COLO668 (cell line): ENCODE results near the gene THAP3.
"Not testable (repeated sequence)": the region's sequence is repeated elsewhere in the genome, so short reads cannot be mapped to it uniquely, and the experiment has no call there.

Experiments
- DNase-seq: peaks from one replicate; lab custom pipeline; 2025; ENCODE audit not compliant: unreplicated experiment; lab: John Stamatoyannopoulos, UW

Gene THAP3

DNA sequence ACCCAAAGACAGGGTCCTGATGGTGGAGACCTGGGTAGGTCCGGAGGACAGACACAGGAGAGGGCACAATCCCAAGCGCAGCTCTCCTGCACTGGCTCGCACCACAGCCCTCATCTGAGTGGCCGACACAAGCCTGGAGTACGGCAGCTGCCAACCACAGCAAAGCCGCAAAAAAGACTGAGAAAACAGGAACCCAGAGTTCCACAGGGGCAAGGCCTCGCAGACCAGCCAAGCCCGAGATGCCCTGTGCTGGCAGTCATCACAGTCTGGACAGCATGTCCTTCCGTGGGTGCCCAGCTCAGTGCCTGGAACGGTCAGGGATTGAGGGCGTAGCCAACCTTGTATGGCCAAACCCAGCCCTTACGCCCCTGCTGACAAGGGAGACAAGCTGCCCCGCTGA, 33.4 kb upstream of the THAP3 start:
- no peak for DNase-seq

DNA sequence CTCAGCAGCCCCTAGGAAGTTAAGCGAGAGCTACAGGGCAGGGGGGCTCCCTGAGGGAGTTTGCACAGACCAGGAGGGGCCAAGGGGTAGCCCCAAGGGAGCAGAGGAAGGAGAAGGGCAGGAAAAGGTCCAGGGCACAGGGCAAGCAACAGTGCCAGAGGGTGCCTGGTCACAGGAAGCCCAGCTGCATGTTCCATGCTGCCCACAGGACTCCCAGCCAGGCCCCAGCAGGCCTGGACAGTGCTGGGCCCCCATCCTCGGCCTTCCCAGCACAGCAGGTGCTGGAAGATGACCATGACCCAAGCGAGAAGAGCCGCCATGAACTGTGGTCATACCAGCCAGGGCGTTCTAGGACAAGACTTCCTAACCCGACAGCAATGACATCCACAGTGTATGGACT, 33.0 kb upstream of the THAP3 start:
- DNase-seq, result no peak

DNA sequence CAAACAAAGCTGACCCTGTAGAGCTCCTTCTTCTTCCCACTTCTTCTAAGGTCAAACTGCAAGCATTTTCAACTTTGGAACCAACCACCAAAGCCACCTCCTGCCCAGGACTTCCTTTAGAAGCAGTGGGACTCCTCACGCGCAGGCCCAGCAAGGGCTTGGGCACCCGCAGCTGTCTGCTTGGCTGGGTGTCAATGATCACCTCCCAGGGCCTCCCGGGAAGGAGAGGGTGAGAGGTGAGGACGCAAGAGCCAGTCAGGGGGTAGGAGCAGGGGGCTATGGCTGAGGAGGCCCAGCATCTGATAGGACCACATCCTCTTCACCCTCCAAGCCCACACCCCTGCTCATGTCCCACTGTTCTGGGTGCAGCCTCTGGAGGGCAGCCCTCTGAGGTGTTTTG, 32.2 kb upstream of the THAP3 start:
- no peak for DNase-seq

DNA sequence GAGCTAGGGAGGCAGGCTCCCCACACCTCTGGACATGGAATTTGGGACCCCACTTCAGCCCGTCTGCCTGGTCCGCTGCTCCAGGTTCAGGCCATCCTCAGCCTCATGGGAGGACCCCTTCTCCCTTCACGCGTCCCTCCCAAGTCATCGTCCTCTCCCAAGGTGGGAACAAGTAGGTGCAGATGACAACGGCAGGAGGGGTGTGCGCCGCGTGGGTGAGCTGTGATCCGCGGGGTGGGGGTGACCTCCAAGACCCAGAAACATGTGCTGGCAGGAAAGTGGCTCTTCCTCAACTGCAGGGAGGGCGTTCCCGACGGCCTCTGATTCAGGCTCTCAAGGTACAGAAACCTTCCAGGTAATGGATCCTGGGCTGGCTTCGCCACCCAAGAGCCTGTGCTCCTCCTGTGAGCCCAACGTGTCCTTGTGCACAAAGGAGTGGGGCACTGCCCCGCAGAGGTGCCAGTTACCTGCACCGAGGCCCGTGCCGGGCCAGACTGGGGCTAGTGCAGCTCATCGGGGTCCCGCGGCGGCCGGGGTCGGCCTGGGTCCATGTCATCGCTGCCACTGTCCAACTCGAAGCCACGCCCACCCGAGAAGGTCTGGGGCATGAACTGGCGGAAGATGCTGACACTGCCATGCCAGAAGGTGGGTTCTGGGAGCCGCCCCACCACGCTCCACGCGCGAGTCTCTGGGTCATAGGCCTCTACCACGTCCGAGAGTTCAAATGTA, 31.6 kb upstream of the THAP3 start:
- no peak for DNase-seq

DNA sequence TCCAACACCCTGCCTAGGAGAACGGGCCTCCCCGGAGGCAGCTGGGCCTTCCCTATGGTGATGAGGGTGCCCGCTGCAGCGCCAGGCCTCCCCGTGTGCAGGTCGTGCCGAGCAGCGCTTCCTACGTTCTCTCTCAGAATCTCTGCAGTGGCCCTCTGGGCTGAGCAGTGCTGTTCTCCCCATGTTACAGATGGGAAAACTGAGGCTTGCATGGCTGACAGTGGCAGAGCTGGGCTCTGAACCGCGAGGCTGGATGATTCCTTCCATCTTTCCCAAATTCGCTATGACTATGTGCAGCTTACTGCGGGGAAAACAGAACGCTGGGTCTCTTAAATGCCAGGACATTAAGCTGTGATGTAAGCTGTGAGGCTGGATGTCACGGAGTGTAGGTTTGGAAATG, 30.9 kb upstream of the THAP3 start:
- no peak for DNase-seq

DNA sequence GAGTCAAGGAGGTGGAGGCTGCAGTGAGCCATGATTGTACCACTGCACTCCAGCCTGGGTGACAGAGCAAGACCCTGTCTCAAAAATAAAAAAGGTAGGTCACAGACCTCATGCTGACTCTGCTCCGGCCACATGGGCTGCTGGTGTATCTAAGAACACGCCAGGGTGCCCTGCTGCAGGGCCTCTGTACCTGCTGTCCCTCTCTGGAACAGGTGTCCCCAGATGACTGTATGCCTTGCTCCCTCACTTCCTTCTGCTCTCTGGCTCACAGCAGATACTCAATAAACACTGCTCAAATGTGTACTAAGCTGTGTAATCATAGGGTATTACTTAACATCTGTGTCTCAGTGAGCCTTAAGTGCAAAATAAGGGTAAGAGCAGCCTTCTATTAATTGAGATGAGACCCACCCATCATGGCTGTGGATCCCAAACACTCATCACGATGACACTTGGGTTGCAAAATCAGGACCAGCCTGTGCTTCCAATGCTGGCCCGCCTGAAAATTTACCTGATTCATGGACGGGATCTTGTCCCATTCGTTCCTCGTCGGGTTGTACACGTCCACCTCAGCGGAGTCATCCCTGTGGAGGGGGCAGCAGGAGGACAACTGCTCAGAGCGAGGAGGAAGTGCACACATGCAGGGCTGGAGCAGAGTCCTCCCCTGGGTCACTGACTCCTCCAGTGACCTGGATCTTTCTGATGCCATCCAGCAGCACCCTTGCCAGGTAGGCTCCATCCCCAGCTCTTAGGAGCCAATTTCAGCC, 29.5 kb upstream of the THAP3 start:
- DNase-seq, result no peak

DNA sequence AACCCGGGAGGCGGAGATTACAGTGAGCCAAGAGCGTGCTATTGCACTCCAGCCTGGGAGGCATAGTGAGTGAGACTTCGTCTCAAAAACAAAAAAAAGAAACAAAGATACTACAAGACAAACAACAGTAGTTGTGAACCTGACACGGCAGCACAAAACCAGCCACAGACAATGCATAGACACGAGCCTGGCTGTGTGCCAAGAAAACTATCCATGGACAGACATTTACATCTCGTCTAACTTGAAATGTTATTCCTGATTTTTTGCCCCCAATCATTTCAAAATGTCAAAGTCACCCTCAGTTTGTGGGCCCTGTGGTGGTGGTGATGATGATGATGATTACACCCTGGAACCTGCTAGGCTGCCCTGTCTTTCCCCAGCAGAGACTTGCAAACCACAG, 28.3 kb upstream of the THAP3 start:
- DNase-seq, result peak; percentile 57

DNA sequence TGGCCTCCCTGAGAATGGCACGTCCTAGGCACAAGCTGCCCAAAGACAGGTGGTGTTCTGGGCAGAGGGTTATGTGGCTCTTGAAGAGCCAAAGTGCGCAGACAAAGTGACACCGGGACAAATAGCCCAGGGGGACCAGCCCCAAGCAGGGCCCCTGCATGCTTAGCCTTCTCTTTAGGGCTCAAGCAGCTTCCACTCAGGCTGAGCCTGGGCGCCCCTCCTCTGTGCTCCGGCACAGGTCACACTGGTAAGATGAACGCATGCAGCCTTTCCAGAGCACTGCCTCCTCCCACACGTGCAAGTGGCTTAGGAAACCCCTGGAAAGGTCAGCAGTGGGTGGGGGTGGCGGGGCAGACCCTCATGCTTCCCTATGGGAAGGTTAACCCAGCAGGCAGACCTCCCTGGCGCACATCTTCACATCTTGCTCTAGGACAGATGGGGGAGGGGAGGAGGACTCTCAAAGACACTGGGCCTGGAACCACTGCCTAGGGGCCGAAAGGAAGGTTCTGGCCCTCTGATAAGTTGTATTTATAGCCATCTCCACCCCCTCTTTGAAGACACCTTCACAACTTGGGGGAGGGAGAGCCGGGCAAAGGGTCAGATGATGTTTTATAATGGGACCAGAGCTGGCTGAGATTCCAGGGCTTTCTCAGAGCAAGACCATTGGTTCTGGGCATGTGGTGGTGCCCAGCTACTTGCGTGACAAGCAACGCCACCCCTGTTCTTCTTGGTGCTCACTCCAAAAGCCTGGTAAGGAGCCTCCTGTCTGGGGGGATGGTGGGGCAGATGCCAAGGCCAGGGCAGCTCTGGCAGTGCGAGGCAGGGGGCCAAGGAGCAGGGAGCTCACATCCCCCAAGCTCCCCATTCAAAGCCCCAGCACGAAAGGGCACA, 27.5 kb upstream of the THAP3 start:
- DNase-seq, result no peak

DNA sequence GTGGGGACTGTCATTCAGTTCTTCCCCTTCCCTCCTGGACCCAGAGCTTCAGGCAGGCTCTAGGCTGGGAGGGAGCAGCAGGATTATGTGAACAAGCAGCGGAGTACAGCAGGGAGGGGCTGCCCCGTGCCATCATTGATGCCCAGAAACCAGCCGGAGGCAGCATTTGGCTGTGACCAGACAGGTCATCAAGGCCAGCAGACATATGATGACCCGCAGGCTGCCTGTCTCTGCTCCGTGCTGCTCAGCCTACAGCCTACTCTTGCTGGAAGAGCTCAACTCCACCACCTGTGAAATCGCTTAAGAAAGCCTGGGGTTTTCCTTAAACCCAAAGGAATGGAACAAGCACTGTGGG, 26.9 kb upstream of the THAP3 start:
- no peak for DNase-seq

DNA sequence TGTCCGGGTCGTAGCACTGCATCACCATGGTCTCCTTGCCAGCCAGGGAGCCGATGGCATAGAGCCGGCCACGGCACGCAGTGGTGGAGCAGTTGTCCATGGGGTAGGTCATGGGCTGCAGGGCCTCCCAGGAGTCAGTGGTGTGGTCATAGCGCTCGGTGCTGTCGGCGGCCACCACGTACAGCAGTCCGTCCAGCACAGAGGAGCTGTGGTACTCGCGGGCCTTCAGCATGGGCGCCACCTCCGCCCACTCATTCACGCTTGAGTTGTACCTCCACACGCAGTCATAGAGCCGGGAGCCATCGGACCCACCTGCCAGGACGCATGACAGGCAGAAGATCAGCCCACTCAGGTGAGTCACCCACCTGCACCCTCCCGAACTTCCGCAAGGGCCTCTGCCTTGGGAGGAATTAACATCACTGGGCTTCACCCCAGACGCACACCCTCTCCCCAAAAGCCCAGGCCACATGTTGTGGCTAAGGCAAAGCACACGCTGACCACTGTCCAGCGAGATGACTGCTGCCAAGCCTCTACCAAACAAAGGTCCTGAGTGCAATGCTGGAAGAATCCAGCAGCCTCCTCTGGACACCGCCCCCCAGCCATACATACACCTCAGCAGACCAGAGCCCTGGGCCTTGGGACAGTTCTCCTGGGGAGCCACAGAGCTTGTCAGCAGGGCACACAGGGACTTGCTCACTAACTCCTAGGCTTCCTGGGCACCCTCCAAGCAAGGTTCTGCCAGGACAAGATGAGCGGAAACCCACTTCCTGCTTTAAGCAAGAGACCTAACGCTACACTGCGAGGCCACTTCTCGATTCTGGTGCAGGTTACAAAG, 25.3 kb upstream of the THAP3 start:
- DNase-seq, result peak; percentile 74

DNA sequence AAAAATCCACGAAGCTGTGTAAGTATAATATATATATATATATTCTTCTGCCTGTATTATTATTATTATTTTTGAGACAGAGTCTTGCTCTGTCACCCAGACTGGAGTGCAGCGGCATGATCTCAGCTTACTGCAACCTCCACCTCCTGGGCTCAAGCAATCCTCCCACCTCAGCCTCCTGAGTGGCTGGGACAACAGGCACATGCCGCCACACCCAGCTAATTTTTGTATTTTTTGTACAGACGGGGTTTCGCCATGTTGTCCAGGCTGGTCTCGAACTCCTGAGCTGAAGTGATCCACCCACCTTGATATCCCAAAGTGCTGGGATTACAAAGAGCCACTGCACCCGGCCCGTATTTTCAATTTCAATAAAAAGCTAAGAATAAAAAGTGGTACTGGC, 24.7 kb upstream of the THAP3 start:
- DNase-seq, result not testable (repeated sequence)

DNA sequence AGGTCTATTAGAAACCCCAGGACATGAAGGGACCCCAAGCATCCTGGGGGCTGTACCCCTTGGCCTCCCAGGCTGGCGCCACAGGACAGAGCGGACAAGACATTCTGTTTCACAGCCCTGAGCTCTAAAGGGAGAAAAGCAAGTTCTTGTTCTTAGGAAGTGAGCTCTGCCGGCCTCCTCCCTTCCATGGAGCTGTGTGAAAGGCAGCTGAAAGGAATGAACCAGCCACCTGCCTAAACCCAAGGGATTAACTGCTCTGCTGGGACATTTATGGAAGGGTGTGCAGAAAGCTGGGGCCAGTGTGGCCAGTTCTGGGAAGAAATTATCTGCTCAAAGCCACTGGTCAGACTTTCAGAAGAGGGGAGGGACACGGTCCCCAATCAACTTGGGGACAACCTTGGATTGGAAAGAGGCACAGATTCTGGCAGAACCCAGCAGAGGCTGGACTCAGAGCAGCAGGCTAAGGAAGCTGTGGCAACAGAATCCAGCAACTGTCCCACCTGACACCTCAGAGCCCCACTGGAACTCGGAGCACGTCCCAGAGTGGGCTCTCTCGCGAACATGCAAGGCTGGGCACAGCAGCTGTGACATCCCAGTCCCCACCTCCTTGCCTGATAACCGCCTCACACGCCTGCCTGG, 24.1 kb upstream of the THAP3 start:
- DNase-seq, result no peak

DNA sequence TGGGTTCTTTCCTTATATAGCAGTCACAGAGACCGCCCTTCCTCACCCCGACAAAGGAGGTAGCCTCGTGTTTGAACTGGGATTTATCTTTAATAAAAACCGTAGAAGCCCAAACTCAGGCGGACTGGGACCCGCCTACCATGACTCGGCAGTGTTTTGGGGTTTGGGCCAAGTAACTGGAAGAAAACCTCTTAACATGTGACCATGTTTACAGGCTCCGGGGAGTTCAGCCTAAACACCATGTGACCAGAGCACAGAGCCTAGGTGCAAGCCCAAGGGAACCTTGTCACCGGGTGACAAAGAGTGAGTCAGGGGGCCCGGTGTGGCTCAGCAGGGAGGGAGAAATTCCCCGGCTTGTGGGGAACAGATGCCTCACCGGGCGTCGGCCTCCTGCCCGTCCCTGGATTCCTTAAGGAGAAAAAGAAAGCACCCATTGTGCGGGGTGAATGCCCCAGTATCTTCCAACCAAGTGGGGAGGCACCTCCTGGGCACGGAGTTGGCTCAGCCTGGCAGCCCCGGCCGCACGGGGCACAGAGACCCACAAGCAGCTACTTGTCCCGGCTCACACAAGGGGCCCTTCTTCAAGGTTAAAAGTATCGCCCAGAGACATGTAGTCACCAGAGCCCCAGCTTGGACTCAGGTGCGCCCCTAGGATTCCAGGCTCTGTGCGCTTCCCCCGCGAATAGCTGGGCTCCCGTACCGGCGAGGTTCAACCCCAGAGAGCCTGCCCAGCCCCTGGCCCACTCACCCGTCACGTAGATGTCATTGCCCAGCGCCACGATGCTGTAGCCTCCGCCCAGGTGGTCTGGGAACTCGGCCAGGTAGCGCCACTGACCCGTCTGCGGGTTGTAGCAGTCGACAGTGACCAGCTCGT, 23.4 kb upstream of the THAP3 start:
- peak; percentile 74 for DNase-seq

DNA sequence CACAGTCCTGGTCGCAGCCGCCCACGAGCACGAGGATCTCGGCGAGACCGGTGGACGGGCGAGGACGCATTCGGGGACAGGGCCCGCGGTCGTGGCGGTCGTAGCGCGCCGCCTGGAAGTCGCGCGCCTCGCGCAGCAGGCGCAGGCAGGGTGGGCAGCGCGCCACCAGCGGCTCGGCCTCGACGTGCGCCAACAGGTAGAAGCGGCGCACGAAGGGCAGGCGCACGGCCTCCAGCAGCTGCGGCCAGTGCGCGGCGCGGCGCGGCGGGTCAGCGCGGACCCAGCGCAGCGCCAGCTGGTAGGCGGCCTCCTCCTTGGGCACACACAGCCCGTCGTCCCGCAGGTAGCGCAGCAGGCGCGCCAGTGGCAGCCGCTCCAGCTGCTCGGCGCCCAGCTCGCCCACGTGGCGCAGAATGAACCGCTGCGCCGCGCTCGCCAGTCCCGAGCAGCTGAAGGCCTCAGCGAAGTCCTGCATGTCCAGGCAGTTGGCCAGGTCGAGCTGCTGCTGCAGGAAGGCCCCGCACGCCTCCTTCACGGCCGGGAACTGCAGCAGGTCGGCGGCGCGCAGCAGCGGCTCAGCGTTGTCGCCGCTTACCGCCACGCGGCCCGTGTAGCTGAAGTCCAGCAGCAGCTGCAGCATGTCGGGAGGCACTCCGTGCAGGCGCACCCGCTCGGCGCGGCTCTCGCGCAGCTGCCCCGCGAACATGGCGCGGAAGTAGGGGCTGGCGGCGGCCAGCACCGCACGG, 22.6 kb upstream of the THAP3 start:
- DNase-seq, result peak; percentile 95

DNA sequence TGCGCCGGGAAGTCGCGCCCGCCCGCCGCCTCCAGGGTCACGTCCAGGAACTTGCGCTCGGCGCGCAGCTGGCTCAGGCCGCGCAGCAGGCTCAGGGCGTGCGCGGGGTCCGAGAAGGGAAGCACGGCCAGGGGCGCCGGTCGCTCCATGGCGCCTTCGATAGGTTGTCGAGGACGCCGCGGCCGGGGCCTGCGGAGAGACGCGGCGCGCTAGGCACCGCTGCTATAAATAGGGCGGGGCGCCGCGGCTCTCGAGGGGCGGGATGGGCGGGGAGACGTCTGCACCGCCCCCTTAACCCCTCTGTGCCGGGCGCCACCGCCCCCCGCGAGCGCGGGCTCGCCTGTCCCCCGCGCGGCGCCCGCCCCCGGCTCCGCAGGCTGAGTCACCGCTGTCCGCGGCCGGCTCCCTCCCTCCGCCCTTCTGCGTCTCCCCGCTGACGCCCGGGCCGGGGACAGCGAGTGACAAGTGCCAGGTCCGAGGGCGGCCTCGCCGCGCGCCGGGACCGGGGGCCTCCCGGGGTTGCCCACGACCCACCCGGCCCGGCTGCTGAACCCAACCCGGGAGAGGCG, 21.9 kb upstream of the THAP3 start, which contains the start of gene KLHL21:
Gene KLHL21 (minus strand): TSS at position 201 of the 569 bp plus-strand sequence. CDS start 52 bp downstream, at position 149.
- DNase-seq, result peak; percentile 97

DNA sequence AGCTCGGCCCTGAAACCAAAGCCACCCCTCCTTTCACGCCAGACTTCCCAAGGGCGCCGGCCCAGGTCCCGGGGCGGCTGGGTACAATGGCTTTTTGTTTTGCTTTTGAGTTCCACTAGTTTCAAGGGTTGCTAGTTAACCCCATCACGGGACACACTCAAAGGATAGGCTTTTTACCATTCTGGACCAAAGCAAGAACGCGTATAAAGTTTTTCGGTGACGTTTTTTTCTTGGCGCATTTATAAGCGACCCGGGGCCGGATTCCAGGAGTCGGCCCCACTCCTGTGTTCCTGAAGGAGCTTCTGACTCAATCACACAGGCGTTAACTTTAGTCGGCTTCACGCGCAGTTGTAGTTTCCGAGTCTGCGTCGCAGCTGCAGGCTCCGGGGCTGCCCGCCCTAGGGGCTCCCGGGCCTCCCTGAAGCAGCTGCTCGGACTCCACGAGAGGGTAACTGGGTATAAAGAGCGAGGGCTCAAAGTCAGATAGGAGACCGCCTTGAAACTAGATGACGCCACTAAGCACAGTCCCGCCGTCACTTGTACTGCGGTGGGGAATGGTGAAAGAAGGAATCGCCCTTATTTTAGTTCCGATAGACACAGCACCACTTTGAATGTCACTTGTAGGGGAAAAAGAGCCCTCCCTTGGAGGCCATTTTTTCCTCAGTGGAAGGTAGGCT, 21.3 kb upstream of the THAP3 start:
- peak; percentile 56 for DNase-seq

DNA sequence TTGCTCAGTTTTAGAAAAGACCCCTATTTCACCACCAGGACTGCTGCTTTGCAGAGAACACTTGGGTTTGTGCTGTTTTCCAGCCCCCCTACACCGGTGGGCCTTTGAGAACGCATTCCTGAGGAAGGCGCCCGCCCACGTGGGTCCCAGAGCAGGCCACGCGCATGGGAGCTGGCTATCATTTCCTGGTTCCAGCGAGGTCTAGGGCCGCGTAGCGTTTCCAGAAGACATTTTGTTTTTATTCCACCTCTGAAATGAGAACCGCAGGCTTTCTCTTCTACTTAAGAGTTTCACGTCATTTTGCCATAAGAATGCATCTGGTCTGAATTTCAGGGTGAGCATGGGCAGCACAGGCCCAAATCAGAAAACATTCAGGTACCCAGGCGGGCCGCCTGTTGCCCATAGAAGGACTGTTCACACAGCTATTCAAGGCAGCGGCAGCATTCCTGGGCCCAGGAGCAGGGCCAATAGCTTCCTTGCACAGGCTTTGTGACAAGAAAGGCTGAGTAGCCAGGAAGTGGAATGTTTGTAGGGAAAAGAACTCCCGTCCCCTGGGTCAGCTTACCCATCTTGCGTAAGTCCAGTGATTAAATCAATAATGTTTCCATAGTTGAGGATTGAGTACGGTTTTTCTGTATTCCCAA, 20.6 kb upstream of the THAP3 start:
- no peak for DNase-seq
